ENCODE data around the gene SALL4. TPM values are rescaled to one million over a fixed set of nuclear protein-coding genes. Genes with fewer than 3 reads are reported as not detected.
"Not testable (repeated sequence)": the region's sequence is repeated elsewhere in the genome, so short reads cannot be mapped to it uniquely, and the experiment has no call there.

Gene SALL4
- total and polyA plus RNA-seq, 4 experiments from 2014 or later: 0.08 TPM; not detected in 3

GRCh38 chr20:51831866-51832265 lies 29.5 kb upstream of the SALL4 start:
- peaks cover 0 to 4% (median under 1%) of the 10 kb centered on the region in 4 donors for H3K4me1 Mint-ChIP-seq
- Histone ChIP-seq H3K9me3 (ENCODE audit: control insufficient read depth in 1 of 2, low read length in 2 of 2) (no peaks in the 10 kb centered on the region), H3K4me1 (ENCODE audit: insufficient read depth, low read length) (no peaks in the 10 kb centered on the region), H3K27me3 (ENCODE audit: insufficient read depth, low read length) (no peaks in the 10 kb centered on the region), H3K27ac (ENCODE audit: low read depth, low read length) (no peak overlapping the region), H3K4me3 (ENCODE audit: low read length in 2 of 2) (no peak overlapping the region), H3K36me3 (ENCODE audit: insufficient read depth, low read length) (no peaks in the 10 kb centered on the region)
- no peaks in the 10 kb centered on the region for H3K36me3 Mint-ChIP-seq
- H3K27ac Mint-ChIP-seq: no peak overlapping the region
- POLR2A ChIA-PET (ENCODE audit: partially characterized antibody): no interaction called here
- H3K27me3 Mint-ChIP-seq: peaks cover 2 to 5% of the 10 kb centered on the region in 2 donors
- H3K9me3 Mint-ChIP-seq: peaks cover 0 to 5% (median 0%) of the 10 kb centered on the region in 8 donors
- H3K4me3 Mint-ChIP-seq: no peak overlapping the region
- CTCF ChIA-PET (ENCODE audit: partially characterized antibody): no interaction called here
- intact Hi-C loops (cut with micrococcal nuclease): no loop called here
- no peak for DNase-seq

DNA sequence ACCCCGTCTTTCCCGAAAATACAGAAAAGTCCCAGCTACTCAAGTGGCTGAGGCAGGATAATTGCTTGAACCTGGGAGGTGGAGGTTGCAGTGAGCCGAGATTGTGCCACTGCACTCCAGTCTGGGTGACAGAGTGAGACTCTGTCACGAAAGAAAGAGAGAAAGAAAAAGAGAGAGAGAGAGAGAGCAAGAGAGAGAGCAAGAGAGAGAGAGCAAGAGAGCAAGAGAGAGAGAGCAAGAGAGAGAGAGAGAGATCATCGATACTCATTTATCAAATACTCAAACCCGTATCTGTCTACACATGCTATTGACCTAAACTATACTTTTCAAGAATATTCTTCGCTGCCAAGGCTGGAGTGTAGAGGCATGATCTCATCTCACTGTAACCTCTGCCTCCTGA lies 28.2 kb upstream of the SALL4 start:
- Mint-ChIP-seq H3K27ac (no peak overlapping the region), H3K4me1 (peaks cover 0 to 4% (median under 1%) of the 10 kb centered on the region in 4 donors), H3K4me3 (no peak overlapping the region), H3K9me3 (peaks cover 0 to 5% (median 0%) of the 10 kb centered on the region in 8 donors), H3K27me3 (peaks cover 2 to 3% of the 10 kb centered on the region in 2 donors), H3K36me3 (no peaks in the 10 kb centered on the region)
- Histone ChIP-seq H3K9me3 (ENCODE audit: control insufficient read depth in 1 of 2, low read length in 2 of 2) (no peaks in the 10 kb centered on the region), H3K27ac (ENCODE audit: low read depth, low read length) (no peak overlapping the region), H3K4me3 (ENCODE audit: low read length in 2 of 2) (no peak overlapping the region), H3K36me3 (ENCODE audit: insufficient read depth, low read length) (no peaks in the 10 kb centered on the region), H3K4me1 (ENCODE audit: insufficient read depth, low read length) (no peaks in the 10 kb centered on the region), H3K27me3 (ENCODE audit: insufficient read depth, low read length) (no peaks in the 10 kb centered on the region)
- ChIA-PET POLR2A (ENCODE audit: partially characterized antibody) (no interaction called here), CTCF (ENCODE audit: partially characterized antibody) (no interaction called here)
- intact Hi-C loops (cut with micrococcal nuclease): no loop called here
- DNase-seq: no peak

GRCh38 chr20:51828762-51829161 lies 26.4 kb upstream of the SALL4 start:
- ChIA-PET POLR2A (ENCODE audit: partially characterized antibody) (no interaction called here), CTCF (ENCODE audit: partially characterized antibody) (no interaction called here)
- no peaks in the 10 kb centered on the region for H3K27me3 ChIP-seq (ENCODE audit: insufficient read depth, low read length)
- H3K27ac ChIP-seq (ENCODE audit: low read depth, low read length): no peak overlapping the region
- H3K4me3 ChIP-seq (ENCODE audit: low read length in 2 of 2): no peak overlapping the region
- no peak for DNase-seq
- no peaks in the 10 kb centered on the region for H3K36me3 Mint-ChIP-seq
- no peak overlapping the region for H3K27ac Mint-ChIP-seq
- H3K36me3 ChIP-seq (ENCODE audit: insufficient read depth, low read length): no peaks in the 10 kb centered on the region
- no peaks in the 10 kb centered on the region for H3K9me3 ChIP-seq (ENCODE audit: control insufficient read depth in 1 of 2, low read length in 2 of 2)
- H3K27me3 Mint-ChIP-seq: peaks cover 2 to 3% of the 10 kb centered on the region in 2 donors
- no peaks in the 10 kb centered on the region for H3K4me1 ChIP-seq (ENCODE audit: insufficient read depth, low read length)
- H3K4me1 Mint-ChIP-seq: peaks cover 0 to 4% (median under 1%) of the 10 kb centered on the region in 4 donors
- peaks cover 0 to 5% (median 0%) of the 10 kb centered on the region in 8 donors for H3K9me3 Mint-ChIP-seq
- H3K4me3 Mint-ChIP-seq: no peak overlapping the region
- intact Hi-C loops (cut with micrococcal nuclease): no loop called here

DNA sequence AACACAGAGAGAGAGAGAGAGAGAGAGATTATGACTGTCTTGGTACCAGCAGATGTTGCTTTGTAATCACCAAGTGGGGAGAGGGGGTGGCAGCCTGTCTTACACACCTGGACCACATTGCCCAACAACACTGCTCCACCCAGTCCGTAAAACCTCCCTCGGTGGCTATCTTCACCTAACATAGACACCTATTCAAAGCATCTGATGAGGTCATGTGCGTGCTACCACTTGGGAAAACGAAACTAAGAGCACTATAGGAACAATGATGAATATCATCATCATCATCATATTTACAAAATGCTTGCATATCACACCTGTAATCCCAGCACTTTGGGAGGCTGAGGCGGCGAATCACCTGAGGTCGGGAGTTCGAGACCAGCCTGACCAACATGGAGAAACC lies 24.1 kb upstream of the SALL4 start:
- H3K4me3 ChIP-seq (ENCODE audit: low read length in 2 of 2): no peak overlapping the region
- H3K4me3 Mint-ChIP-seq: no peak overlapping the region
- peaks cover 0 to 4% (median under 1%) of the 10 kb centered on the region in 4 donors for H3K4me1 Mint-ChIP-seq
- no peak overlapping the region for H3K27ac Mint-ChIP-seq
- no peaks in the 10 kb centered on the region for H3K4me1 ChIP-seq (ENCODE audit: insufficient read depth, low read length)
- intact Hi-C loops (cut with micrococcal nuclease): no loop called here
- H3K9me3 Mint-ChIP-seq: peaks cover 0 to 5% (median 0%) of the 10 kb centered on the region in 8 donors
- H3K27me3 ChIP-seq (ENCODE audit: insufficient read depth, low read length): no peaks in the 10 kb centered on the region
- no peaks in the 10 kb centered on the region for H3K36me3 Mint-ChIP-seq
- peaks cover 2 to 3% of the 10 kb centered on the region in 2 donors for H3K27me3 Mint-ChIP-seq
- no peaks in the 10 kb centered on the region for H3K36me3 ChIP-seq (ENCODE audit: insufficient read depth, low read length)
- DNase-seq: no peak
- ChIA-PET CTCF (ENCODE audit: partially characterized antibody) (no interaction called here), POLR2A (ENCODE audit: partially characterized antibody) (no interaction called here)
- no peak overlapping the region for H3K27ac ChIP-seq (ENCODE audit: low read depth, low read length)
- H3K9me3 ChIP-seq (ENCODE audit: control insufficient read depth in 1 of 2, low read length in 2 of 2): no peaks in the 10 kb centered on the region

- no peak overlapping the region for H3K27ac ChIP-seq (ENCODE audit: low read depth, low read length)
- no peaks in the 10 kb centered on the region for H3K36me3 ChIP-seq (ENCODE audit: insufficient read depth, low read length)
- intact Hi-C loops (cut with micrococcal nuclease): no loop called here
- H3K9me3 ChIP-seq (ENCODE audit: control insufficient read depth in 1 of 2, low read length in 2 of 2): no peaks in the 10 kb centered on the region
- H3K27me3 Mint-ChIP-seq: peaks cover 7% of the 10 kb centered on the region in 2 donors
- H3K4me3 Mint-ChIP-seq: no peak overlapping the region
- CTCF ChIA-PET (ENCODE audit: partially characterized antibody): no interaction called here
- H3K9me3 Mint-ChIP-seq: peaks cover 0 to 4% (median 0%) of the 10 kb centered on the region in 8 donors
- H3K27me3 ChIP-seq (ENCODE audit: insufficient read depth, low read length): no peaks in the 10 kb centered on the region
- H3K27ac Mint-ChIP-seq: peak overlapping the region in 1 of 7 donors; percentile 26
- H3K4me1 ChIP-seq (ENCODE audit: insufficient read depth, low read length): no peaks in the 10 kb centered on the region
- no peak overlapping the region for H3K4me3 ChIP-seq (ENCODE audit: low read length in 2 of 2)
- DNase-seq: no peak
- no peaks in the 10 kb centered on the region for H3K36me3 Mint-ChIP-seq
- no peaks in the 10 kb centered on the region for H3K4me1 Mint-ChIP-seq
- POLR2A ChIA-PET (ENCODE audit: partially characterized antibody): no interaction called here
These were observed 16.2 kb upstream of the SALL4 start for GRCh38 chr20:51818479-51819008.

DNA sequence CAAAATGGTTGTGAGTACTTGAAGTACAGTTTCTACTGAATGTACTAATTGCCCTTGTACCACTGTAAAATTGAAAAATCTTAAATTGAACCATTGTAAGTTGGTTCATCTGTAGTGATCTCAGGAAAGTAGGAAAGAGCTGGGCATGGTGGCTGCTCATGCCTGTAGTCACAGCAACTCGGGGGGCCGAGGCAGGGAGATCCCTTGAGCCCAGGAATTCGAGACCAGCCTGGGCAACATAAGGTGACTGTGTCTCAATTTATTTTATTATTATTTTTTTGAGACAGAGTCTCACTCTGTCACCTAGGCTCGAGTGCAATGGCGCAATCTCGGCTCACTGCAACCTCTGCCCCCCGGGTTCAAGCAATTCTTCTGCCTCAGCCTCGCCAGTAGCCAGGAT lies 14.5 kb upstream of the SALL4 start:
- intact Hi-C loops (cut with micrococcal nuclease); CTCF ChIA-PET (ENCODE audit: partially characterized antibody); H3K36me3 Mint-ChIP-seq; H3K9me3 ChIP-seq (ENCODE audit: control insufficient read depth in 1 of 2, low read length in 2 of 2); H3K36me3 ChIP-seq (ENCODE audit: insufficient read depth, low read length); H3K27me3 ChIP-seq (ENCODE audit: insufficient read depth, low read length); DNase-seq; H3K9me3 Mint-ChIP-seq; H3K27ac Mint-ChIP-seq; H3K4me3 ChIP-seq (ENCODE audit: low read length in 2 of 2); H3K4me1 ChIP-seq (ENCODE audit: insufficient read depth, low read length); H3K27ac ChIP-seq (ENCODE audit: low read depth, low read length); H3K4me3 Mint-ChIP-seq; H3K4me1 Mint-ChIP-seq; POLR2A ChIA-PET (ENCODE audit: partially characterized antibody): not testable (repeated sequence)
- H3K27me3 Mint-ChIP-seq: peaks cover 10 to 11% of the 10 kb centered on the region in 2 donors

DNA sequence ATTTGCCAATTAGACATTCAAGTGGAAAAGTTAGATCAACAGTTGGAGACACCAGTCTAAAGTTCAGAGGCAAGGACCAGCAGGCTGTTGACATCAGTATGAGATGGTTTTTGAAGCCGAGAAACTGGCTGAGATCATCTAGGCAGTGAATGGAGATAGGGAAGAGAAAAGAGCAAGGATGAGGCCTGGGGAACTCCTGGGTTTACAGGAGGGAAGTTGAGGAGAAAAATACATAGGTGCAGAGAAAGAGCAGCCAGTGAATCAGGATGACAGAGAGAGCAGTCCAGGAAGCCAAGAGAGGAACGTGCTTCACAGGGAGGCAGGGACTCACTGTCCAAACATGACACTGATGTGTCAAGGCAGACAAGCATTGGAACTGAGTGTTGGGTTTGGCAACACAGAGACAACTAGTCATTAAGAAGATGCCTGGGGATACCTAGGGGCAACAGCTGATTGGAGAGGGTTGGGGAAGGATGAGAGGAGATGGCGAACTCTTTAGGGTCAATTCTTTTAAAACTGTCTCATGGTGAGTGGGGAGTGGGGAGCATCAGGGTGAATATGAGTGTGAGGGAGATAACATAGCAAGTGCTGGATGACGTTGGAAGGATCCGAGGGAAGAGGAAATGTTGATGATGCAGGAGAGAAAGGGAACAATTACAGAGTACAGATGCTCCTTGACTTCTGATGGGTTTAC lies 13.2 kb upstream of the SALL4 start:
- ChIA-PET POLR2A (ENCODE audit: partially characterized antibody) (no interaction called here), CTCF (ENCODE audit: partially characterized antibody) (no interaction called here)
- DNase-seq: no peak
- H3K4me1 Mint-ChIP-seq: no peaks in the 10 kb centered on the region
- no peaks in the 10 kb centered on the region for H3K4me1 ChIP-seq (ENCODE audit: insufficient read depth, low read length)
- no peaks in the 10 kb centered on the region for H3K36me3 Mint-ChIP-seq
- H3K4me3 ChIP-seq (ENCODE audit: low read length in 2 of 2): no peak overlapping the region
- no peaks in the 10 kb centered on the region for H3K36me3 ChIP-seq (ENCODE audit: insufficient read depth, low read length)
- intact Hi-C loops (cut with micrococcal nuclease): no loop called here
- no peak overlapping the region for H3K27ac Mint-ChIP-seq
- H3K27me3 Mint-ChIP-seq: peaks cover 7 to 11% of the 10 kb centered on the region in 2 donors
- no peak overlapping the region for H3K27ac ChIP-seq (ENCODE audit: low read depth, low read length)
- no peaks in the 10 kb centered on the region for H3K9me3 ChIP-seq (ENCODE audit: control insufficient read depth in 1 of 2, low read length in 2 of 2)
- no peak overlapping the region for H3K4me3 Mint-ChIP-seq
- H3K9me3 Mint-ChIP-seq: peaks cover 0 to 4% (median 0%) of the 10 kb centered on the region in 8 donors
- H3K27me3 ChIP-seq (ENCODE audit: insufficient read depth, low read length): no peaks in the 10 kb centered on the region

All from CD4-positive, alpha-beta memory T cell (primary cell).